Fibroblast of peridontal ligament (primary cell): ENCODE measurements around the gene MTUS2.

Source experiments
- DNase-seq: peaks from one replicate; pipeline ENCODE4 v3.0.0-alpha.2; 2010; ENCODE audit errors: extremely low read depth

MTUS2 gene

DNA sequence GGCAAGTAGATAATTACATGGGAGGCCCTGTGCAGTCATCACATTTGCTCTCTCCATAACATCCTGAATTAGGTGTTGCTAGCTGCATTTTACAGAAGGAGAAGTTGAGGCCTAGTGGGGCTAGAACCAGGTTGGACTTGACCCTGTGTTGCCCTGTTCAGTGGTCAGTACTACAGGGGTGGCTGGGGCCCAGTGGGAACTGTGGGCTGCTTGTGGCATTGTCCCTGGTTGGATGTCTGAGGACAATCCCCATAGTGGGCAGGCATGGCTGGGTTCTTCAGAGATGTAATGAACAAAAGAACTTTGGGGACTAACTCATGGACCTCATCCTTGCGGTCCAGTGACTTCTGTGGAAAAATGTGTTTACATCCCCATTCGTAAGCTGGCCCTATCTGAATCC is 38.9 kb downstream of the MTUS2 start:
- DNase-seq, result no peak

DNA sequence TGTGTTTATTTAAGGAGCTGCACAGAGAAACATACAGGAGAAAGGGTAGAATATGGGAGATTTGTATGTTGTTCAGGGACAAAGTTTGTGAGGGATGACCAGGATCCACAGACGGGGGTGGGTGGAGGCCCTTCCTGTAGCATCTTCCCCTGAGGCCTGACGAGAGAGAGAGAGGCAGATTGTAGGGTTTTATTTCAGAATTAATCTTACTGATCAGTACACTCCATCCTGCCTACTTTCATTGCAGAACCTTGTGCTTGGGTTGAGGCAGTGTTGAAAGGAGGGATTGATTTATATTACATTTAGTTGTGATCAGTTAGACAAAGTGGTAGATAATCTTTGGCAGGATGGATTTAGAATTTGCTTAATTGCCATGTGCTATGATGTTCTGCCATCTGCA is 39.6 kb downstream of the MTUS2 start:
- no peak for DNase-seq

DNA sequence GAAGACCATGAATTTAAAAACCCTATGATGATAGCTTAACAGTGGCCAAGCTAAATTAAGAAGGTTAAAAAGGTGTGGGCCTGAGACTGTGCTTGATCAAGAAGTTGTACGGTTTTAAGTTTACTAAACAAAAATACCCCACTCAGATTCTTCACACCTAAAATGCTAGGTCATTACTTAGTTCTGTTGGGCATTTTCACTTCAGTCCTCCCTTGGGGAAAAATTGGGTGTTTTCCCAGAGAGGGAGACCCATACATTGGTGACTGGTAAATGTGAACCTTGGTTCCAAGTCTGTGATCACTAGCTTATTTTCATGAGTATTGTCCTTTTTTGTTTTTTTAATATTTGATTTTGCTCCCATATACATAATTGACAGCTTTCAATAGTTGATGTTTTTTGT is 44.4 kb downstream of the MTUS2 start:
- DNase-seq, result no peak

DNA sequence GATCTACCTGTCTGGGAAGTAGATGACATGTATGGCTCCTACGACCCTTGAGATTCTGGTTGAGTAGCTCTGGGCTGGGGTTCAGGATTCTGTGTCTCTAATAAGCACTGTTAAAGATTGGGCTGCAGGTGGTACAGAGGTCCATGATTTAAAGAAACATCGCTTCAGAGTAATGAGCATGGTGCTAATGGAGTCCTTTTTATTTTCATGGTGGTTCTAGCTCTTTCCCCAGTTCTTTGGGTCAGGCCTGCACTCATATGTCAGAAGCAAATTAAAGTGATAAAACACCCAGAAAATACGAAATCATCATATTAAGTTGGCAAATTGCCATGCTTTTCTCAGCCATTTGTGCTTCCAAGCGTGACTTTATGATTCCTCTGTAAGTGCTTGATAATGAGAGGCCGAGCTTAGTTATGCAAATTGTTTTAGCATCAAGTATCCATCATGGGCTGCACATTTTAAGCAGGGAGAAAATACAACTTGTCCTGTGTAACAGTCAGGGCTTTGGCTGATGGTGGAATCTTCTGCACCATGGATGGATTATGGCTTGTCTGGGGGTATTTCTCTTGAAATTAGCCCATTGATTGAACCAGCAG is 45.1 kb downstream of the MTUS2 start:
- DNase-seq, result no peak

DNA sequence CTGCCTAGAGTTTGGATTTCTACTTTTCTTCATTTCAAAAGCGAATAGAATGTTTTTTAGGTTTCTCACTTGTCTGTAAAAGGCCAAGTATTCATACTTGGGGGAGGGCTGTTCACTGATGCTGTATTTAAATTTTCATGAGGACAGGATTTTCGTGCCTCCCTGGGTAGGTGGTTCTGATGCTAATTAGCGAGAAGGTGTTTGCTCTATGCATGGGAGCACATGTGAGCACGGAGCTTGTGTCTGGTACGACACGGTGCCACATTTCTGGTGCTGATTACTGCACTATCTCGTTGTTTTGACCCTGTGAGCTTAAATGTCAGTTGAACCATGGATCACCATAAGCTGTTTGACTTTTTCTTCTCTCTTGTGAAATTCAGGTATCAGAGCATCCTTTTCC is 45.8 kb downstream of the MTUS2 start:
- no peak for DNase-seq

DNA sequence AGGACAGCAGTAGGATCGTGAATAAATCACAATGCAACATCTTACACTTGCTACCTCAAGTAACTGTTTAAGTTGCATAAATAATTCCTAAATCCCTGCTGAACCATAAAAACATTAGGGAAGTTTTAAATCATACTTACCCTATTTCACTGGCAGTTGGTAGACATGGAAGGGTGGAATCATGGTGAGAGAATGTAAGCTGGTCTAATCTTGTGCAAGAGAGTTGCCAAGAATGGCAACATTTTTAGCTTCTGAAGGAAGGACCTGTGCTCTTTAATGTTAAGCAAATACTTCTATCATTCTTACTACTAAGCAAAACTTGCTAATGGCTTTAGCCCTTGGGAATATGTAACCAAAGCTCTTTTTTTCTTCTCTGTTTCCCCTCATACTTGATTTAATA is 46.8 kb downstream of the MTUS2 start:
- DNase-seq, result no peak

DNA sequence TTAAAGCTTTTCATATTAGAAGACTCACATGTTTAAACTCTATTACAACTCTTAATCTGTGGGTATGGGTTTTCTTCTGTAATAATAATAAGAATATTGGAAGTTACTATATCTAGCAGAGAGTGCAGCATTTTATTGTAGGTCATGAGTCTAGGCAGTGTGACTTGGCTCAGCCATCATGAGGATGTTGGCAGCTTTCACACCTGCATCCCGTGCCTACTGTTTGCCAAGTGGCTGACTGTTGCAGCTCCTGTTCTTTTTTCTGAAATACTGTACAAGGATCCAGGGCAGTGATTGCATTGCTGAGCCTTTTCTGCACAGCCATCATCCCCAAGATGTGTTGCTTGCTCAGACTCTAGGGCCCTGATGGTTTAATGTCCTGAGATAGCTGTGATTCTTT is 47.4 kb downstream of the MTUS2 start:
- no peak for DNase-seq

DNA sequence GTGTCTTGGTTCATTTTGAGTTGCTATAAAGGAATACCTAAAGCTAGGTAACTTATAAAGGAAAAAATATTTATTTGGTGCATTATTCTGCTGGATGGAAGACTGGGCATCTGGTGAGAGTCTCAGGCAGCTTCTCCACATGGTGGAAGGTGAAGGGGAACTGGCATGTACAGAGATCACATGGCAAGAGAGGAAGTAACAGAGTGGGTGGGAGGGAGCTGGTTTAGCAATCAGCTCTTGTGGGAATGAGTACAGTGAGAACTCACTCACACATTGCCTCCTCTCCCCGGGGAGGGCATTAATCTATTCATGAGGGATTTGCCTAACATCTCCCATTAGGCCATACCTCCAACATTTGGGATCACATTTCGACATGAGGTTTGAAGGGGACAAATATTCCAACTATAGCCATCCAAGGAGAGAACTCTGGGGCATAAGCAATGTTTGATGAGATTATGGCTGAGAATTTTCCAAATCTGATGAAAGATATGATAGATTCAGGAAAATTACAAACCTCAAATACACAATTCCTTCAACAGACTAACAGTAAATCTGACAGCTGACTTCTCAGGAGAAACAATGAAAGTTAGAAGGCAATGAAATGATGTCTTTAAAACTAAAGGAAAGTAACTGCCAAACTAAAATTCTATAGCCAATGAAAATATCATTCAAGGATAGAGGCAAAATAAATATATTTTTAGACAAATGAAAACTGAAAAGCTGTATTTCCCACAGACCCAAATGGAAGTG is 52.5 kb downstream of the MTUS2 start:
- DNase-seq, result no peak

DNA sequence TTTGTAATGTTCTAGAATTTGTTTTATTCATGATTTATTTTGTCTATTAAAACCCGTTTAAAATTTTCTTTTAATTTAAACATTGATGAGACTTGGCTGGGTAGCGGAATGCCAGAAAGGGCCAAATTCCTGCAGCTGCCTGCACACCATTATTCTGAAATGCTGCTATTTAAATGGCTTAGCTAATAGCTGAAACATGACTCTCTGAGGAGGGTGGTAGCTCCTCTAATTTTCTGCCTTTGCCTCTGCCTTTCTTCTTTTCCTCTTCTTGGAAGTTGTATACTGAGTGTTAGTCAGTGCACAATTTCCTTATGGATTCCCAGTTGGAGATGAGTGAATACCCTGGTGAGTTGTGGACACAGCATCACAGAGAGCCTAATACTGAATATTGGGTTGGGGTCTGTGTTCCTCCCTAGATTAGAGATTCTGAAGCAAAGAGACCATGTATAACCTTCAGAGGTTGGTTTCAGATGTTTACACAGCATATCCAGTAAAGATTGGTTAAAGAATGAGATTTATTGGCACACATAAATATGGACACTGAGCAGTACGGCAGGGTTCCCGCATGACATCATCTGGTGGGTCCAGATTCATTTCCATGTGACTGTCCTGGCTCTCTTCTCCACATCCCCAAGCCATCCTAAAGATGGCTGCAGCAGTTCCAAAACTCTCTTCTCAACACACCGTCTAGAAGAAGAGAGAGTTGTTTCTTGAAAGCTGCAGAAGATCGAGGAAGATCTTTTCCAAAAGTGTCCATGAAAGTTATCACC is 55.9 kb downstream of the MTUS2 start:
- DNase-seq, result no peak

DNA sequence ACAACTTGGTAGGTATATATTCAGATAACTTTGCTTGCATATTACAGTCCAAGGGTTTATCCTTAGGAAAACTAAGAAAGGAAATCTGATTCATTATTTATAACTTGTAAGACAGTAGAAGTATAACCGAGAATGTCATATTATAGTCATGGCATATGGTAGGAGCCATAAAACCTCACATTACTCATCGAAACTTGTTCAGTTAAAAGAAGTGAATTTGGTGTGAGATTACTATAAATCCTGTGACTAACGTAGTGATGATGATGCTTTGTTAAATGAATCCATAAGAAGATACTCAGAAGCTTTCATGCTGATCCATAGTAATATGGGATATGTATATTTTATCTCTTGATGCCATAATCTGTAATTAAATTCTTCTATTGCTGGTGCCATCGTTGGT is 57.3 kb downstream of the MTUS2 start:
- DNase-seq, result no peak

DNA sequence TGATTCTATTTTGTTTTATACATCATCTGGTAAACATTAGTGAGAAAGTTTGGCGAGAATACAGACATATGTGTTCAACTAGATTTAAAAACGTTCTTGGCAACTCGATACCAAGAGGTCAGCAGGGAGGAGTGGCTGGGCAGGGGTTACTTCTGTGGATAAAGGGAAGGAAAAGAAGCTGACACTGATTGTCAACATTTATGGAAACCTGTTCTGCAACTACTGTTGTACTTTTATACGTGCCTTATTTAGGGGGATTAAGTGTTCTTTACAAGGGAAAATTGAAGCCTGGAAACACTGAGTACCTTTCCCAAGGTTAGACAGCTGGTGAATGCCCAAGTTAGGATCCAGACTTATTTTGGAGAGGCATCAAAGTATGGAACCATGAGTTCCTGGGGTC is 65.0 kb downstream of the MTUS2 start:
- DNase-seq, result peak; percentile 2

DNA sequence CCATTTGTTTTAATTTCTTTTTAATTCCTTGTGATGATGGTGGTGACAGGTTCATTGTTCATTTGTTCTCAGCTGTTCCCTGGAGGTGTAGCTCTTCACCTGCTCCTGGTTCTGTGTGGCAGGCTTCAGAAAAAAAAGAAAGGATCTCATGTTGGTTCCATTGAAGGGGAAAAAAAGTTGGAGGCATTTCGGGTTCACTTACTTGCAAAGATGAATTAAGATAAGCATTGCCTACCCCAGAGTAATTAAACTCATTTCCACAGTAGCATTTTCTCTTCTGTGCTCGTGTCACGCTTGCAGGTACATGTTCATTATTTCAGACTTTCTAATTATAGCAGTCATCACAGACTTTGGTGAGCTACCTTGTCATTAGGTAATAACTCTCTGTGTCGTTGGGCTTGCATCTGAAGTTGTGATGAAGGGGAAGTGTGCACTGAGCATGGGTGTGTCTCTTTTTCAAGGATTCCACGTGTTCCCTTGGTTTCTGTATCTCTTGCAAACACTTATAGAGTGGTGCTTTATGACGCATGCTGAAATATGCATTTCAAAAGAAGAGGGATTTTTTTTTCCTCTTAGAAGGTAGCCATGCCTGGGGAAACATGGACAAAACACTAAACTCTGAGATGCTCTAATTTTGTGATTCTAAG is 69.1 kb downstream of the MTUS2 start:
- DNase-seq, result no peak

DNA sequence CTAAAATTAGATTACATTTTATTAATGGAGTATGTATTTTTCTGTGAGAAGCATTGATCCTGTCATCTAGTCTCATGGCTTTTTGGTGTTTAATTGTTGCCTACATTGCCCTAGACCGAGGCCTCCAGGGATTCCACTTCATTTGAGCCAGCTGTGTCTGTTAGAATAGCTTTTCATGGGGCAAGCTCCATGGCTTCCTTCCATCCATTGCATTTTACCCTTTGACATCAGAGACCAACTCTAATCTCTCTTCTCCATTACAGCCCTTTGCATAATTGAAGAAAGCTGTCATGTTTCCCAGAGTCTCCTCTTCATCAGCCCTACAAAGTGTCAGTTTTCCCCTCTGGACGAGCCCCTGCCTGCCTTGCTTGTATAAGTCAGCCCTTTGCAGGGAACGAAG is 70.6 kb downstream of the MTUS2 start:
- DNase-seq, result no peak

DNA sequence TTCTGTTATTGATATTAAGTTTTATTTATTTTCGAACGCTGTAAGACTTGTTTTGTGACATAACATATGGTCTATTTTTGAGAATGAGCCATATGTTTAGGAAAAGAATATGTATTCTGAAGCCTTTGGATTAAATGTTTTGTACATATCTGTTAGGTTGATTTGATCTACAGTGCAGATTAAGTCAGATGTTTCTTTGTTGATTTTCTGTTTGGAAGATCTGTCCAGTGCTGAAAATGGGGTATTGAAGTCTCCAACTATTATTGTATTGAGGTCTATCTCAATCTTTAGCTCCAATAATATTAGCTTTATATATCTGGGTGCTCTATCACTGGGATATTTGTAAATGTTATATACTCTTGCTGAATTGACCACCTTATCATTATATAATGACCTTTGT is 97.9 kb downstream of the MTUS2 start:
- no peak for DNase-seq

DNA sequence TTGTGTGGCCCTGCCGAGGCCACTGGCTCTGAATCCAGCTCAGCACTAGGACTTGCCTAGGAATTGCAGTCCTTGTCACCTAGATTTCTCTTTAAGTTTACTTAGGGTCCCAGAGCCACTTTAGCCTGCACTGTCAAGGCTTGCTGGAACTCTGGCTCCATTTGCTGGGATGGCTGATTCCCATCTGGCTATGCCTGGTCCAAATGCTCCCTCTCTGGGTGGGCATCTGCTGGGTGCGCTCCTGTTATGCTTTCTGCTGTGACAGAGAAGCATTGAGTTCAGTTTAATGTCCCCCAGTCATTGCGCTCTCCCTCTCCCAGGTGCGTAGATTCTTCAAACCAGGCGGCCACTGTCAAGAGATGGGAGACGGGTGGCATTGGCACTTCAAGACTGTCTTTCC is 102.2 kb downstream of the MTUS2 start:
- no peak for DNase-seq

DNA sequence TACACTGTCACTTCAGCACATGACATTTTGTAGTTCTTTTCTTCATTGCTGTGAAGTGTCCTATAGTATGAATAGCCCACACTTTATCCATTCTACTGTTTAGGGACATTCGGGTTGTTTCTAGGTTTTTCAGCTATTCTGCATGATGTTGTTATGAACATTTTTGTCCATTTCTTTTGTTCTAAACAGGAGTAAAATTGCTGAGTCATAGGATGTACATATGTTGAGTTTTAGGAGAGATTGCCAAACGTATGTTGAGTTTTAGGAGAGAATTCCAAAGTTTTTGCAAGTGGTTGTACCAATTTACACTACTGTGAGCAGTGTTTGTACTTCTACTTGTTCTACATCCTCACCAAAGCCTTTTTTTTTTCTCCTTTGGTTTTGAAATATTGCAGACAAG is 115.0 kb downstream of the MTUS2 start:
- no peak for DNase-seq

DNA sequence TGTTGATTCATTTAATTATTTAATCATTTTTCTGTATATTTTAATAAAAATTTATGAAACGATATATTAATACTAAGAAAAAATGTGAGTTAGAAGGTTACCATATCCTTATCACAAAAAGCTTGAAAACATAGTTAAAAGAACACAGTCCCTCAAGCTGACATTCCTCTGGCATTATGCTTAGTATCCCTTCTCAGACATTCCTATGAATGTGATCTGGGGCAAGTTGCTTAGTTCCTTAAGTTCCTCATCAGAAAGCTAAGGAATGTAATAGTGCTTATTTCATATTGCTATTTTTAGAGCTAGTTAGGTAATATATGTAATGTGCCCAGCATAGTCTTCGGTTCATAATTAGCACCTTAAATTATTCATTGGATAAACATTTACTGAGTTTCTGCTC is 122.8 kb downstream of the MTUS2 start:
- no peak for DNase-seq

DNA sequence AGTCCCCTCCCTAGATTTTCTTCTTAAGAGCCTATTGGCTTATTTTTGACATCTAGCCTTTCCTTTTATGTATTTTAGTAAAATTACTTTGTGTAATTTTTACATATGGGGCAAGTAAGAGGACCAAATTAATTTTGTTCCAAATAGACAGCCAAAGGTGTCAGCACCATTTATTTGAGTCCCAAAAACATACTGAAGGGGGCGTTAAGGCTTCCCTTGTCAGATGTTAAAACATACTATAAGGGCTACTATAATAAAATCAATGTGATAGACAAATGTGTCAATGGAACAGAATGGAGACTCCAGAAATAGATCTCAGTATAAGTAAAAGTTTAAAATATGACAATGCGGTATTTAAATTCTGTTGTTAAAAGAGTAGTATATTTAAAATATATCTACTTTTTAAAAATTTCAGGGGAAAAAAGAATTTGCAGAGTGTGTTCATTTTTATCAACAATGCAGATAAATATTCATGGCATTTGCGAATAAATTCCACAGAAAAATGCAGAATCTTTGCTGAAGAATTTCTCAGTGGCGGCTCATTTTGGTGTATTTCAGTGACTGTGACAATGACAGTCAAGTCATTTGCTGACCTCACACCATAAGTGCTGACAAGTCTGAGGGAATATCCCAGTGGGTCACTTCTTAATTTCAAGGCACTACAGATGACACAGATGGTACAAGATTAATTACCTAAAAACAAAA is 133.7 kb downstream of the MTUS2 start:
- no peak for DNase-seq

DNA sequence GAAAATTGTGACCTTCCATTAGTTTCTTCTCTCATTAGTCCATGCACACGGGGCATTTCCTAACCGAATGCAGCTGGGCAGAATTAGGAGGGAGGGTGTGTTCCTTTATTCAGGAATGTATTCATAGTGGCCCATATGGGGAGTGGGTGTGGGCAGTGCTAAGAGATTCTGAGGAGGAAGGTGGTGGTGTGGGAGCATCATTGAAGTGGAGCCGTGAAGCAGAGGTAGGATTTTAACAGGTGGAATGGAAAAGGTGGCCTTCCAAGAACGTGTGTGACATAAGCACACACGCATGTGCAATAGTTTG is 134.2 kb downstream of the MTUS2 start:
- no peak for DNase-seq

DNA sequence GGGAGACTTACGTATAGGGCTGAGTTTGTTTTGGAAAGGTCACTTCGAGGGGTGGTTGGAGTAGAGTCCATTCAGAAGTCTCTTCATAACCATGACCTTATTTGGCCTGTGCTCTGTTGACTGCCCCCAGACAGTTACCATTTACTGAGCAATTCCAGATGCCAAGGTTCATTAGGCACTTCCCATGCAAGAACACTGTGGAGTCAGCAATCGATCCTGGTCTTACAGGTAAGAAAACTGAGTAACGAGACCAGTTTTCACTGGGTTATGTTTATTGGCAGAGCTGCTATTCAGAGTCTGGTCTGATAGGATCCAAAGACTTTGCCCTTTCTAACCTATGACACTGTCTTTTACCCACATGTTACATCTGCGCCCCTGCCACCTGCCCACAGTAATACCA is 134.7 kb downstream of the MTUS2 start:
- no peak for DNase-seq

DNA sequence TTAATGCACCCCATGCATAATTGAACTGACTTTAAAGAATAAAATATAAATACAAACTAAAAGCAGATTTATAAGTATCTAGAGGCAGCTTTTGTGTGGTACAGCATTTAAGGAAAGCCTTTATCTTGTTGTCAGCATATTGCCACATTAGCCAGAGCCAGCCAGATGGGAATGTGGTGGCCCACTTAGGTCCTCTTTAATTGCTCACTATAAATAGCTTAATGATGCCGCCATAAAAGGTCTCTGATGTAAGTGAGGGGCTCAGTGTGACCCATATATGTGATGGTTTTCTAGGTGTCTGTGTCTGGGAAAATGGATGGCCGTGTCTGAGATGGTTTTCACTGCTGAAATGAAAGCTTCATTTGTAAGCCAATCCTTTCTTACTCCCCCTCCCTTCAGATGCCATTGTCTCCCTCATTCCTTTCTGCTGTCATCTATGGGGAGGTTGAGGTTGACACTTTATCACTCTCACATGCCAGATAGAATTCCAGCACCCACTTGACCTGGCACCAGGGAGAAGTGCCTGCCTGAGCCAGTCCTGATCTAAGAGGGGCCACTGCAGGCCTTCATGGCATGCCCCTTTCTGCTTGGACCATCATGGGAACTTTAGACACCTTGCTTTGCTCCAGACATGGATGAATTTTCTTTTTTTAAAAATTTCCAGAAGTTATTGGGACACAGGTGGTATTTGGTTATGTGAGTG is 135.3 kb downstream of the MTUS2 start:
- DNase-seq, result no peak

DNA sequence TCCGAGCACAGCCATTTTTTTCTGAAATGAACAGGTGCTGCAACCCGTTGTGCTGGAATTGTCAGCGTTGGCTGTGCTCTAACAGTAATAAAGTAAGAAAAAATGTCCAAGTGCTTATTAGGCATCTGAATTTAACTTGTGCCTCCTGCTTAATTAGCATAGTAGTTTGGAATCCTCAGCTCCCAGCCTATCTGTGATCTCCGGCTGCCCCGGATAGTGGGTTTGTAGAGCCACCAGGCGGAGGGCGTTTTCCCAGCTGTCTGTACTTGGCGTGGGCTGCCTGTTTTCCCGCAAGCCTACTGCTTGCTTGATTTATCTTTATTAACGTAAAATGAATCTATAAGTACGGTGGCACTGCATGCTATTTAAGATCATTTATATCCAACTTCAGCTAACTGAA is 137.9 kb downstream of the MTUS2 start:
- DNase-seq, result no peak
